Measurements from ENCODE around the gene BPGM.

BPGM gene

GRCh38 chr7:134720091-134720935 is 73.7 kb downstream of the BPGM start:
- no peak for TF ChIP-seq CTCF (IDR thresholded peaks at IDR 0.05)

GRCh38 chr7:134721171-134721570 is 74.5 kb downstream of the BPGM start:
- no peak for TF ChIP-seq CTCF (IDR thresholded peaks at IDR 0.05)

GRCh38 chr7:134722786-134723322 is 76.2 kb downstream of the BPGM start:
- TF ChIP-seq CTCF (IDR thresholded peaks at IDR 0.05), result no peak

- TF ChIP-seq CTCF (IDR thresholded peaks at IDR 0.05), result no peak
These were observed 77.2 kb downstream of the BPGM start for GRCh38 chr7:134723892-134724291.

- peak; percentile 66 for TF ChIP-seq CTCF (IDR thresholded peaks at IDR 0.05)
These were observed 78.0 kb downstream of the BPGM start for GRCh38 chr7:134724606-134725005.

- TF ChIP-seq CTCF (IDR thresholded peaks at IDR 0.05), result no peak
These were observed 79.9 kb downstream of the BPGM start for GRCh38 chr7:134726581-134726980.

- no peak for TF ChIP-seq CTCF (IDR thresholded peaks at IDR 0.05)
These were observed 81.1 kb downstream of the BPGM start for GRCh38 chr7:134727711-134728110.

All from LNCAP (cell line).